Smooth muscle cell of trachea (primary cell): ENCODE results near the gene OPA3. TPM values are rescaled to one million over a fixed set of nuclear protein-coding genes. Genes with fewer than 3 reads are reported as not detected.

Source experiments
- total RNA-seq: library from RNA; depleted of rRNA; stranded (reverse); fragments of >200 nt; gene quantifications from 2 replicates; pipeline ENCODE4 v1.2.1, GENCODE V29; 2014

Gene OPA3
- 5.5 and 6.5 TPM in 2 replicates for total RNA-seq

DNA sequence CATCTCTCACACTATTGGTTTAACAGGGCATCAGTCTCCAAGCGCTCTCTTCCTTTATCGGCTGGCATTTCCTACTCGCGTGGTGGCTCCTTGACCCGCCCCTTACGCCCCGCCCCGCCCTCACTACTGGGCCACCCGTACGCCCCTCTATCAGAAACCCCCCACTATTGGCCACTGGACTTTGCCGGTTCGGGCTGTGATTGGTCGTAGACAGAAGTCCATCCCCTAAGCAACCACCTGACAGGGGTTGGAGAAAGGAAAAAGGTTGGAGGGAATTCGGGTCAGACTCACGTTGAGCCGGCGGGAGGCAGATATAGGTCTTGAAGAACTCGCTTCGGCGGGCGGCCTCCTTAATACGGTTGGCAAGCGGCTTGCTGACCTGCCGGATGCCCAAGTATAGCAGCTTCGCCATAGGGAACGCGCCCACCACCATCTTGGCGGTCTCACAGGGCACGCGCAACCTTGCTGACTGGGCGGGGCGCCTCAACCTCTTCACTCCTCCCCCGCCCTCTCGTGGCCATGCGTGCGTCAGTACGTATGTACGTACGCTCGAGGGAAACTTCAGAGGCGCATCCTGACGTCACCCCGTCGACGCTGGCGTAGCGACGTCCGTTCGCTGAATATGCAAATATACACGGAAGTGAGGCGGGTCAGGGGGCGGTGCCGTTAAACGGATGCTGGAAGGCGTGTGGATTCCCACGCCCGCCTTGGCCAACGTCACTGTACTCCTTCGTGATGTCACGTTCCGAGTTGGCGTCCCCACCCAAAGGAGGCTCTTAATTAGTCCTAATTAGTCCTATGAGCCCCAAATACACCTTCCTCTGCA is at the start of gene OPA3:
Gene OPA3, minus strand, starts transcription at position 471 of the 826 bp plus-strand sequence. Its CDS starts 38 bp downstream, at position 433.

DNA sequence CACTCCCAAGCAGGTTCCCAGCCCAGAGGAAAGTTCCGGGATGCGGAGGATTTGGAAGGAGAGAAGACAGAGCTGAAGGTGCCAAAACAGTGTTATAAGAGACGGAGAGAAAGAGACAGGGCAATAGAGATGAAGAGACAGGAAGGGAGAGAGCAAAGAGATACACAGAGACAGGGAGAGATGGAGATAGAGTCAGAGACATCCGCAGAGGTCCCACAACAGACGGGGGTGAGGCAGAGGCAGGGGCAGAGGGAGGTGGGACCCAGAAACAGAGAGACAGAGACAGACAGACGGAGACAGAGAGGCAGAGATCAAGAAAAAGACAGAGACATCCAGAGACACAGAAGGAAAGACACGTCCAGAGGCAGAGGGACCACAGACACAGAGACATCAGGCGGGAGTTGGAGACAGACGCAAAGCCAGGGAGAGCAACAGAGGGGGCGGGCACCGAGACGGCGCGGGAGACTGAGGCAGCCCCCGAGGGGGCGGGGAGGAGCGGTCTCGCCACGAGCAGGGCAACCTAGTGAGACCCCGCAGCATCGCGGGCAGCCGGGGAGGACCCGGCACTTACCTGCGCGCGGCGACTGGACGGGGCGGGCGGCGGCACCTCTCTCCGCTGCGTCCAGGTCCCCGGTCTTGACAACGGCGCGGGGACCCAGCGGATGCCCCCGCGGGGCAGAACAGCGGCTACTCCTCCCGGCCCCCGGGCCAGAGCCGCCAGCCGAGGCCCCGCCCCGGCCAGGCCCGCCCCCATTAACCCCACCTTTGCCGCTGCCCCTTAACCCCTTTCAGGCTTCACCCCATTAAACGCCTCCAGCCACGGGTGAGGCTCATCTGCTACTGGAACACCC is 17.1 kb upstream of the OPA3 start, which contains the start of gene GPR4:
Gene GPR4, minus strand, starts transcription at position 689 of the 851 bp plus-strand sequence. CDS start 10,346 bp downstream, outside the sequence.

GRCh38 chr19:45506989-45507871 is 77.4 kb downstream of the OPA3 start, which contains the start of gene VASP:
TSS of gene VASP (plus strand) at chr19:45507479. CDS start at chr19:45507772, 293 bp downstream.

GRCh38 chr19:45498411-45499195 is 86.0 kb downstream of the OPA3 start, which contains the start of gene PPM1N:
TSS of gene PPM1N (plus strand) at chr19:45498443. CDS start at chr19:45498473, 30 bp downstream.

Other genes starting within 250 kb of the OPA3 start
- gene KLC3, start 244.1 kb downstream of the OPA3 start, total RNA-seq: under 0.01 TPM in 2 replicates
- 18.0 and 28.1 TPM in 2 replicates for gene ERCC2, start 214.2 kb downstream of the OPA3 start, total RNA-seq
- gene PPP1R13L, start 179.7 kb downstream of the OPA3 start, total RNA-seq: 1.5 and 2.2 TPM in 2 replicates
- 2.9 and 4.3 TPM in 2 replicates for gene POLR1G, start 178.2 kb downstream of the OPA3 start, total RNA-seq
- 78.7 and 79.7 TPM in 2 replicates for gene ERCC1, start 160.9 kb downstream of the OPA3 start, total RNA-seq
- 0.73 and 3.3 TPM in 2 replicates for gene FOSB, start 116.8 kb downstream of the OPA3 start, total RNA-seq
- 12.9 and 14.0 TPM in 2 replicates for gene RTN2, start 87.8 kb downstream of the OPA3 start, total RNA-seq
- 3.3 and 4.1 TPM in 2 replicates for gene PPM1N, start 86.4 kb downstream of the OPA3 start, total RNA-seq
- gene VASP, start 77.3 kb downstream of the OPA3 start, total RNA-seq: 58.6 and 60.5 TPM in 2 replicates
- 0.17 and 0.73 TPM in 2 replicates for gene GPR4, start 17.4 kb upstream of the OPA3 start, total RNA-seq
- gene EML2, start 54.6 kb upstream of the OPA3 start, total RNA-seq: 38.3 and 63.5 TPM in 2 replicates
- 0.29 TPM in 1 of 2 replicates, not detected in the other for gene GIPR, start 83.4 kb upstream of the OPA3 start, total RNA-seq
- 228 and 382 TPM in 2 replicates for gene SNRPD2, start 107.2 kb upstream of the OPA3 start, total RNA-seq
- gene QPCTL, start 107.9 kb upstream of the OPA3 start, total RNA-seq: 9.6 and 11.1 TPM in 2 replicates
- gene FBXO46, start 146.1 kb upstream of the OPA3 start, total RNA-seq: 5.2 and 9.1 TPM in 2 replicates
- gene MEIOSIN, start 148.6 kb upstream of the OPA3 start, total RNA-seq: not detected in 2 replicates
- gene SIX5, start 184.4 kb upstream of the OPA3 start, total RNA-seq: 11.2 and 18.9 TPM in 2 replicates
- gene DMPK, start 197.7 kb upstream of the OPA3 start, total RNA-seq: 27.3 and 94.1 TPM in 2 replicates
- 38.8 and 43.2 TPM in 2 replicates for gene DMWD, start 208.0 kb upstream of the OPA3 start, total RNA-seq
- gene RSPH6A, start 230.5 kb upstream of the OPA3 start, total RNA-seq: 0.15 and 0.17 TPM in 2 replicates